ENCODE results near the gene CCDC188.

CCDC188 gene

GRCh38 chr22:20191803-20192202, 40.9 kb upstream of the CCDC188 start:
- DNase-seq (ENCODE audit: low read depth) = no peak
- H3K4me3 ChIP-seq (ENCODE audit: low read depth, low read length) = no peak overlapping the region
- no peak for TF ChIP-seq POLR2A (IDR thresholded peaks at IDR 0.05; ENCODE audit: extremely low read depth, insufficient read length)
- TF ChIP-seq CTCF (IDR thresholded peaks at IDR 0.05; ENCODE audit: low read depth, low read length) = no peak
- no peak for TF ChIP-seq MAX (IDR thresholded peaks at IDR 0.05; ENCODE audit: low read depth, low read length)
- no peak for TF ChIP-seq MYC (IDR thresholded peaks at IDR 0.05; ENCODE audit: low read depth, low read length)

GRCh38 chr22:20191000-20191515, 40.2 kb upstream of the CCDC188 start:
- no peak for DNase-seq (ENCODE audit: low read depth)
- TF ChIP-seq CTCF (IDR thresholded peaks at IDR 0.05; ENCODE audit: low read depth, low read length) (no peak), MAX (IDR thresholded peaks at IDR 0.05; ENCODE audit: low read depth, low read length) (no peak), MYC (IDR thresholded peaks at IDR 0.05; ENCODE audit: low read depth, low read length) (no peak), POLR2A (IDR thresholded peaks at IDR 0.05; ENCODE audit: extremely low read depth, insufficient read length) (no peak)

GRCh38 chr22:20188567-20188877, 37.7 kb upstream of the CCDC188 start:
- TF ChIP-seq MYC (IDR thresholded peaks at IDR 0.05; ENCODE audit: low read depth, low read length) (no peak), MAX (IDR thresholded peaks at IDR 0.05; ENCODE audit: low read depth, low read length) (no peak), CTCF (IDR thresholded peaks at IDR 0.05; ENCODE audit: low read depth, low read length) (no peak), POLR2A (IDR thresholded peaks at IDR 0.05; ENCODE audit: extremely low read depth, insufficient read length) (no peak)
- DNase-seq (ENCODE audit: low read depth) = no peak
- no peak overlapping the region for H3K4me3 ChIP-seq (ENCODE audit: low read depth, low read length)

More at GRCh38 chr22:20191000-20191515, 40.2 kb upstream of the CCDC188 start:
- no peak overlapping the region for H3K4me3 ChIP-seq (ENCODE audit: low read depth, low read length)

- DNase-seq (ENCODE audit: low read depth) = no peak
- TF ChIP-seq MYC (IDR thresholded peaks at IDR 0.05; ENCODE audit: low read depth, low read length) (no peak), POLR2A (IDR thresholded peaks at IDR 0.05; ENCODE audit: extremely low read depth, insufficient read length) (no peak), CTCF (IDR thresholded peaks at IDR 0.05; ENCODE audit: low read depth, low read length) (no peak), MAX (IDR thresholded peaks at IDR 0.05; ENCODE audit: low read depth, low read length) (no peak)
- no peak overlapping the region for H3K4me3 ChIP-seq (ENCODE audit: low read depth, low read length)
Measured at GRCh38 chr22:20187777-20188566, 37.1 kb upstream of the CCDC188 start.

- no peak for TF ChIP-seq POLR2A (IDR thresholded peaks at IDR 0.05; ENCODE audit: extremely low read depth, insufficient read length)
- no peak for TF ChIP-seq MYC (IDR thresholded peaks at IDR 0.05; ENCODE audit: low read depth, low read length)
- TF ChIP-seq MAX (IDR thresholded peaks at IDR 0.05; ENCODE audit: low read depth, low read length) = no peak
- no peak for TF ChIP-seq CTCF (IDR thresholded peaks at IDR 0.05; ENCODE audit: low read depth, low read length)
- DNase-seq (ENCODE audit: low read depth) = no peak
Measured at GRCh38 chr22:20186871-20187546, 36.2 kb upstream of the CCDC188 start.

More at GRCh38 chr22:20186871-20187546, 36.2 kb upstream of the CCDC188 start:
- no peak overlapping the region for H3K4me3 ChIP-seq (ENCODE audit: low read depth, low read length)
